Measurements from ENCODE around the gene CLCN2.

- no peak for TF ChIP-seq CTCF (conservative IDR thresholded peaks at IDR 0.05)
- no peak for TF ChIP-seq ZFX (IDR thresholded peaks at IDR 0.05)
These were observed 8.4 kb downstream of the CLCN2 start for GRCh38 chr3:184352897-184353545.
